ENCODE data around the gene NPIPB6. TPM values are rescaled to one million over a fixed set of nuclear protein-coding genes. Genes with fewer than 3 reads are reported as not detected.

The NPIPB6 gene
- total RNA-seq, 4 donors from 2014 or later = 0.21 to 3.8 (median 2.1) TPM

DNA sequence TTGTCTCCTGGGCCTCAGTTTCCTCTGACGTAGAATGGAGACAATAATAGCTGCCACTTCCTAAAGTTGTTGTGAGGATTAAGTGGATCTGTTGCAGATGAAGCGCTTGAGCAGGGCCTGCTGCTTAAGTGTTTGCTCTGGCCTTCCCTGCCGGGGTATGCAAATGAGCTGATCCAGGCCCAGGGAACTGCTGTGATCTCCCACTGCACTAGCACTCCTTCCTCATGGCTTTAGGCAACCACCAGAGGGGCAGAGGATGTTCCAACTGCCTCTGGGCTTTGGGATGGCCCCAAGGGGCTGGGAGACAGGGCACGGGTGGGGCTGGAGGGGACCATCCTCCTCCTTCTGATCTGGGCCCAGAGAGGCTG is 64.8 kb downstream of the NPIPB6 start:
- Histone ChIP-seq H3K9me3 (no peaks in the 10 kb centered on the region), H3K36me3 (no peaks in the 10 kb centered on the region), H3K4me1 (peaks cover 2 to 8% (median 3%) of the 10 kb centered on the region in 3 donors), H3K27ac (no peak overlapping the region), H3K4me3 (no peak overlapping the region), H3K27me3 (peaks cover 0 to 16% (median 0%) of the 10 kb centered on the region in 4 donors)
- DNase-seq = no peak
- 80% methylated on average over 3 of the region's 4 CpGs; no CpG with 5 or more reads in 1 of the 2 donors for WGBS, 2 donors
- intact Hi-C loops (cut with DNase I) = no loop called here
- TF ChIP-seq, protein P1, sequence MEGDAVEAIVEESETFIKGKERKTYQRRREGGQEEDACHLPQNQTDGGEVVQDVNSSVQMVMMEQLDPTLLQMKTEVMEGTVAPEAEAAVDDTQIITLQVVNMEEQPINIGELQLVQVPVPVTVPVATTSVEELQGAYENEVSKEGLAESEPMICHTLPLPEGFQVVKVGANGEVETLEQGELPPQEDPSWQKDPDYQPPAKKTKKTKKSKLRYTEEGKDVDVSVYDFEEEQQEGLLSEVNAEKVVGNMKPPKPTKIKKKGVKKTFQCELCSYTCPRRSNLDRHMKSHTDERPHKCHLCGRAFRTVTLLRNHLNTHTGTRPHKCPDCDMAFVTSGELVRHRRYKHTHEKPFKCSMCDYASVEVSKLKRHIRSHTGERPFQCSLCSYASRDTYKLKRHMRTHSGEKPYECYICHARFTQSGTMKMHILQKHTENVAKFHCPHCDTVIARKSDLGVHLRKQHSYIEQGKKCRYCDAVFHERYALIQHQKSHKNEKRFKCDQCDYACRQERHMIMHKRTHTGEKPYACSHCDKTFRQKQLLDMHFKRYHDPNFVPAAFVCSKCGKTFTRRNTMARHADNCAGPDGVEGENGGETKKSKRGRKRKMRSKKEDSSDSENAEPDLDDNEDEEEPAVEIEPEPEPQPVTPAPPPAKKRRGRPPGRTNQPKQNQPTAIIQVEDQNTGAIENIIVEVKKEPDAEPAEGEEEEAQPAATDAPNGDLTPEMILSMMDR (IDR thresholded peaks at IDR 0.05) = no peak
- TF ChIP-seq POLR2A (IDR thresholded peaks at IDR 0.05) = no peak

DNA sequence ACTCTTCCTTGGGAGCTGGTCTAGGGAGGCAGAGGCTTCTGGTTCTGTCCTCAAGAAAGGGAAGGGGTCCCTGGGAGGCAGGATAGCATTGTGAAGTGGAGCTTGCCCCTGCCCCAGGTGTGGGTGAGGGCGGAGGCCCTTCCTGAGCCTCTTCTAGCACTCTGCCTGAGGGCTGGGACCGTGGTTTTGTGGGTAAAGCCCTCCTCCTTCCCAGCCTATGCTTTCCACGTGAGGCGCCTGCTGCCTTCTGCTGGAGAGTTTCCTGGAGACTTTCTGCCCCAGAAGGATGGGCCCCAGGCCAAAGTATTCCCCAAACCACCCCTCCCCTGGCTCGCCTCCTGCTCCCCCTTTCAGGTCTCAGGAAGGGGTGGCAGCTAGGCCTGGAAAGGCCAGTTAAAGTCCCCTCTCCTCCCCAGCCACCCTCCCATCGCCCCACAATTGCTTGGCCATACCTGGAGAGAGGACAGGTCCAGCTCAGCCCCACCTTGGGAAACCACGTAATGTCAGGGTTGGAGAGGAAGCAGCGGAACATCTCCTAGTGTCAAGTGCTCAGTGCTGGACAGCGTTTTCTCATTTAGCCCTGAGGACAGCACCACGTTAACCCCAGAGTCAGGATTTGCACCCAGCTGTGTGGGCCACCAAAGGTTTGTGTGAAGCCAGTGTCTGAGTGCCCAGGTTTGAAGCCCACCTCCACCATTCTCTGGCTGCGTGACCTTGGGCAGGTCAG is 65.4 kb downstream of the NPIPB6 start:
- Histone ChIP-seq H3K9me3 (no peaks in the 10 kb centered on the region), H3K4me3 (no peak overlapping the region), H3K4me1 (peaks cover 8 to 13% (median 8%) of the 10 kb centered on the region in 3 donors), H3K27ac (no peak overlapping the region), H3K36me3 (no peaks in the 10 kb centered on the region), H3K27me3 (peaks cover 0 to 22% (median 2%) of the 10 kb centered on the region in 4 donors)
- intact Hi-C loops (cut with DNase I) = no loop called here
- WGBS, 2 donors = 51 to 82% methylated on average over 7 to 9 of the region's 11 CpGs
- DNase-seq = no peak
- TF ChIP-seq, protein P1 (IDR thresholded peaks at IDR 0.05) = no peak
- TF ChIP-seq POLR2A (IDR thresholded peaks at IDR 0.05) = no peak

DNA sequence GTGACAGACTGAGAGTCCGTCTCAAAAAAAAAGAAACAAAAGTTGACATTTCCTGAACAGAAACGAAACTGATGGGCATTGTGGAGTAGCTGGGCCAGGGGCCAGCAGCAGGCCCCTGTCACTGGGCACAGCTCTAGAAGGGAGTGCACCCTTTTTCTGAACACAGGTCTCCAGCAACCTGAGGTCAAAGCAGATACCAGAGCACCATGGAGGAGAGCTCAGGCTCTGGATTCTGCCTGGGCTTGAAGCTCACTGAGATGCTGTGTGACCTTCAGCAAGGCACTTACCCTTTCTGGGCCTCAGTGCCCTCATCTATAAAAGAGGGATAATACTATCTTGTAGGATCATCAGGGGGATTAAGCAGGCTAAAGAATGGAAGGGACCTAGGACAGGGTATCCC is 66.0 kb downstream of the NPIPB6 start:
- Histone ChIP-seq H3K9me3 (no peaks in the 10 kb centered on the region), H3K4me3 (no peak overlapping the region), H3K4me1 (peaks cover 12 to 19% (median 13%) of the 10 kb centered on the region in 3 donors), H3K36me3 (no peaks in the 10 kb centered on the region), H3K27ac (no peak overlapping the region), H3K27me3 (peaks cover 0 to 27% (median 2%) of the 10 kb centered on the region in 4 donors)
- TF ChIP-seq, protein P1 (IDR thresholded peaks at IDR 0.05) = no peak
- no peak for TF ChIP-seq POLR2A (IDR thresholded peaks at IDR 0.05)
- DNase-seq = no peak
- intact Hi-C loops (cut with DNase I) = no loop called here
- WGBS, 2 donors = 44 to 55% methylated on average over 2 of the region's 2 CpGs

DNA sequence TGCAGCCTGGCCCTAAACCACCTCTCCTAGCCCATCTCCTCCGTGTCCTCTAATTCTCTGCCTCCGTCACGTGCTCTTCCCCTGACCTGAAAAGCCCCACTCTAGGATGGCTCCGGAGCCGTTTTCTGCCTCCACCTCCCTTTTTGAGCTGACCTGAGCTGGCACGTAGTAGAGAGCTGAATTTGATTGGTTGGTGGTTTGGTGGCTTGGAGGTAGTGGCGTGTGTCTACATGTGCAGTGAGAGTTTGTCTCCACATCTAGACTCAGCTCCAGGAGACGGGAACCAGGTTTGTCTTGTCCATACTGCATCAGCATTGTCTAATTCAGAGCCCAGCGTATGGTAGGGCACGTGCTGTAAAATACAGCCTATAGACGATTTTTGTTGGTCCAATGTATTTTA is 68.0 kb downstream of the NPIPB6 start:
- H3K36me3 ChIP-seq = no peaks in the 10 kb centered on the region
- H3K4me3 ChIP-seq = no peak overlapping the region
- 48 to 61% methylated on average over 11 of the region's 11 CpGs for WGBS, 2 donors
- no peak overlapping the region for H3K27ac ChIP-seq
- H3K27me3 ChIP-seq = peaks cover 0 to 27% (median 2%) of the 10 kb centered on the region in 4 donors
- intact Hi-C loops (cut with DNase I) = no loop called here
- peaks cover 13 to 26% (median 15%) of the 10 kb centered on the region in 3 donors for H3K4me1 ChIP-seq
- H3K9me3 ChIP-seq = no peaks in the 10 kb centered on the region
- no peak for DNase-seq
- TF ChIP-seq POLR2A (IDR thresholded peaks at IDR 0.05) = no peak
- TF ChIP-seq, protein P1 (IDR thresholded peaks at IDR 0.05) = no peak

DNA sequence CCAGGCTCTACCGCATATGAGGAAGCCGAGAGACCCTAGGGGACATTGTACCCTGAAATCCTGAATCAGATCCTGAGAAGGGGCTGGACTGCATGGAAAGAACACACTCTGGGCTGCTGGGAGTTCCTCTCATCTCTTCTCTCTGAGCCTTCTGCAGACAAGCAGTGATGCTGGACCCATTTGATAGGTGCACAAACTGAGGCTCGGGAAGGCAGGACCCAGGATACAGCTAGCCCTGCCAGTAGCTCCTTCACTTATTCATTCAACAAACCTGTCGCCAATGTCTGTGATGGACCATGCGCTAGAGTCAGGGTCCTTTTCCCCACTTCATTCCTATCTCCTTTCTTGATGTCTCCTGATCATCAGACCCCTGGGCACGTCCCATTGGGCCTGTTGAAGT is 69.1 kb downstream of the NPIPB6 start:
- H3K36me3 ChIP-seq = no peaks in the 10 kb centered on the region
- peaks cover 0 to 27% (median 2%) of the 10 kb centered on the region in 4 donors for H3K27me3 ChIP-seq
- H3K4me3 ChIP-seq = no peak overlapping the region
- H3K4me1 ChIP-seq = peaks cover 13 to 26% (median 15%) of the 10 kb centered on the region in 3 donors
- H3K27ac ChIP-seq = no peak overlapping the region
- no peak for DNase-seq
- no peaks in the 10 kb centered on the region for H3K9me3 ChIP-seq
- no peak for TF ChIP-seq POLR2A (IDR thresholded peaks at IDR 0.05)
- TF ChIP-seq, protein P1 (IDR thresholded peaks at IDR 0.05) = no peak
- intact Hi-C loops (cut with DNase I) = no loop called here
- WGBS, 2 donors = 92 to 93% methylated on average over 4 of the region's 6 CpGs
